Vagina (tissue), 2 donors: ENCODE measurements around the gene PNKD. TPM values are rescaled to one million over a fixed set of nuclear protein-coding genes. Genes with fewer than 3 reads are reported as not detected.
A peak's percentile ranks its signal among the peaks of the same experiment; 100 is the strongest.

Source experiments
- DNase-seq, 2 donors: peaks; one replicate each; pipeline ENCODE4 v3.0.0-alpha.2; 2017; ENCODE audit errors: extremely low spot score in 2 of 2
- H3K27ac ChIP-seq: fragments of 200-600 bp; sonication (generic); one replicate; pipeline ENCODE4 v1.5.1; 2019
- H3K27me3 ChIP-seq: fragments of 200-600 bp; sonication (generic); one replicate; pipeline ENCODE4 v1.5.1; 2019
- H3K36me3 ChIP-seq, 2 donors: fragments of 200-600 bp; sonication (generic); one replicate each; pipeline ENCODE4 v1.5.1; 2017 to 2019
- H3K4me1 ChIP-seq: fragments of 200-600 bp; sonication (generic); one replicate; pipeline ENCODE4 v1.5.1; 2019
- H3K4me3 ChIP-seq, 2 donors: fragments of 200-600 bp; sonication (generic); 1 replicate in 1 of 2; 2 replicates in 1 of 2; pipeline ENCODE4 v1.5.1; 2016 to 2019
- H3K9me3 ChIP-seq: fragments of 200-600 bp; sonication (generic); one replicate; pipeline ENCODE4 v1.5.1; 2019
- POLR2A ChIP-seq, 2 donors: fragments of 450-650 bp; IDR thresholded peaks; one replicate each; pipeline ENCODE4 v1.6.1; 2017; ENCODE audit warnings: antibody characterized with exemption in 2 of 2, mild to moderate bottlenecking in 2 of 2, moderate library complexity in 2 of 2
- POLR2AphosphoS5 ChIP-seq, 2 donors: sonication (generic); formaldehyde crosslinking; IDR thresholded peaks; one replicate each; pipeline ENCODE4 v1.9.0; 2017; ENCODE audit warnings: antibody characterized with exemption in 2 of 2, mild to moderate bottlenecking in 2 of 2, low read depth in 1 of 2; ENCODE audit not compliant: insufficient read depth in 1 of 2
- intact Hi-C: fragments of 100-400 bp; cut with DNase I; formaldehyde crosslinking; loops from one replicate; pipeline ENCODE4 v1.15.1; 2023
- total RNA-seq: library from RNA; depleted of rRNA; stranded (reverse); fragments of >200 nt; gene quantifications from one replicate; pipeline ENCODE4 v1.2.3, GENCODE V29; 2016
- TF ChIP-seq, protein P1 (sequence below), 3 experiments: fragments of 450-650 bp in 2 of 3; fragments of 200-600 bp in 1 of 3; sonication (generic) in 1 of 3; IDR thresholded peaks; one replicate each; pipeline ENCODE4 v1.5.1; 2017 to 2019; ENCODE audit warnings: antibody characterized with exemption in 3 of 3, mild to moderate bottlenecking in 2 of 3, moderate library complexity in 2 of 3

The PNKD gene
- total RNA-seq, 1 donor from 2014 or later, result 28.7 TPM

DNA sequence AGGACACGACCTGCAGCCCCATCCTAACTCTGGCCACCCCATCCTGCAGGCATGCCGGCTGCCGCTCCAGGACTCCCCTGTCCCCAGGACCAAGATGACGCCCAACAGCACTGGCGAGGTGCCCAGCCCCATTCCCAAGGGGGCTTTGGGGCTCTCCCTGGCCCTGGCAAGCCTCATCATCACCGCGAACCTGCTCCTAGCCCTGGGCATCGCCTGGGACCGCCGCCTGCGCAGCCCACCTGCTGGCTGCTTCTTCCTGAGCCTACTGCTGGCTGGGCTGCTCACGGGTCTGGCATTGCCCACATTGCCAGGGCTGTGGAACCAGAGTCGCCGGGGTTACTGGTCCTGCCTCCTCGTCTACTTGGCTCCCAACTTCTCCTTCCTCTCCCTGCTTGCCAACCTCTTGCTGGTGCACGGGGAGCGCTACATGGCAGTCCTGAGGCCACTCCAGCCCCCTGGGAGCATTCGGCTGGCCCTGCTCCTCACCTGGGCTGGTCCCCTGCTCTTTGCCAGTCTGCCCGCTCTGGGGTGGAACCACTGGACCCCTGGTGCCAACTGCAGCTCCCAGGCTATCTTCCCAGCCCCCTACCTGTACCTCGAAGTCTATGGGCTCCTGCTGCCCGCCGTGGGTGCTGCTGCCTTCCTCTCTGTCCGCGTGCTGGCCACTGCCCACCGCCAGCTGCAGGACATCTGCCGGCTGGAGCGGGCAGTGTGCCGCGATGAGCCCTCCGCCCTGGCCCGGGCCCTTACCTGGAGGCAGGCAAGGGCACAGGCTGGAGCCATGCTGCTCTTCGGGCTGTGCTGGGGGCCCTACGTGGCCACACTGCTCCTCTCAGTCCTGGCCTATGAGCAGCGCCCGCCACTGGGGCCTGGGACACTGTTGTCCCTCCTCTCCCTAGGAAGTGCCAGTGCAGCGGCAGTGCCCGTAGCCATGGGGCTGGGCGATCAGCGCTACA lies 7.4 kb upstream of the PNKD start:
- TF ChIP-seq POLR2AphosphoS5 (IDR thresholded peaks at IDR 0.05; ENCODE audit: insufficient read depth in 1 of 2, low read depth in 1 of 2) (no peak), POLR2A (IDR thresholded peaks at IDR 0.05) (no peak)
- TF ChIP-seq, protein P1, sequence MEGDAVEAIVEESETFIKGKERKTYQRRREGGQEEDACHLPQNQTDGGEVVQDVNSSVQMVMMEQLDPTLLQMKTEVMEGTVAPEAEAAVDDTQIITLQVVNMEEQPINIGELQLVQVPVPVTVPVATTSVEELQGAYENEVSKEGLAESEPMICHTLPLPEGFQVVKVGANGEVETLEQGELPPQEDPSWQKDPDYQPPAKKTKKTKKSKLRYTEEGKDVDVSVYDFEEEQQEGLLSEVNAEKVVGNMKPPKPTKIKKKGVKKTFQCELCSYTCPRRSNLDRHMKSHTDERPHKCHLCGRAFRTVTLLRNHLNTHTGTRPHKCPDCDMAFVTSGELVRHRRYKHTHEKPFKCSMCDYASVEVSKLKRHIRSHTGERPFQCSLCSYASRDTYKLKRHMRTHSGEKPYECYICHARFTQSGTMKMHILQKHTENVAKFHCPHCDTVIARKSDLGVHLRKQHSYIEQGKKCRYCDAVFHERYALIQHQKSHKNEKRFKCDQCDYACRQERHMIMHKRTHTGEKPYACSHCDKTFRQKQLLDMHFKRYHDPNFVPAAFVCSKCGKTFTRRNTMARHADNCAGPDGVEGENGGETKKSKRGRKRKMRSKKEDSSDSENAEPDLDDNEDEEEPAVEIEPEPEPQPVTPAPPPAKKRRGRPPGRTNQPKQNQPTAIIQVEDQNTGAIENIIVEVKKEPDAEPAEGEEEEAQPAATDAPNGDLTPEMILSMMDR (IDR thresholded peaks at IDR 0.05), result no peak

DNA sequence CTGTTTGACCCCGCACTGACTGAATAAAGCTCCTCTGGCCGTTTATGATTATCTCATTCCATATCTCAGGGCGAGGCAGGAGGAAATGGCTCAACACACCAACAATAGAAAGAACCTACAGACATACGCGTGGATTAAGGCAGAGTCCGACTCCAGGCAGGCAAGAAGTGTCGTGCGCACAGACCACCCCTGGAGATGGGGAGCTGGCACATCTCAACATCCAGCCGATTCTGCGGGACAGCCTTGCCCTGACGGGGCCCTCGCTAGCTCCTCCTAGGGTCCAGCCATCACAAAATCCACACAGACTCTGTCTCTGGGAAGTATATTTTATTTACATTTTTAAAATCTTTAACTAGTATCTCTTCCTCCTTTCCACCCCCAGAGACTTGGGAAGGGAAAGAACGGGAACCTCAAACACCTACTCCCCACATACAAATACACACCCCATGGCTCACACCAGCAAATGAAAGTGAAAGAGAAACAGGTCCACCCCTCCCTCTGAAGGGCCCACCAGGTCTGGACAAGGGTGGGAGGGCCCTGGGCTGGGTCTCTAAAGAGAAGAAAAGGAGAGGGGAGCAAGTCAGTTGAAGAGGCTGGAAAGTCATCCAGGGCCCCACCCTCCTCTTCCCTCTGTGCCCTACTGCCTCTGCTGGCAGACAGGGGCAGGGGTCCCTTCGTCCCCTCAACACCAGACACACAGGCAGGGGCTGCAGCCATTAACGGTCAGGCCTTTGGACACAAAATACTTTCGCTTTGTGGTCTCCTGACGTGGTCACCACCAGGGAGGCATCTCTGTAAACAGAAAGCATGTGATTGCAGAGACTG lies 6.3 kb upstream of the PNKD start:
- Histone ChIP-seq H3K36me3 (peaks cover 0 to 56% of the 10 kb centered on the region in 2 donors), H3K27me3 (no peaks in the 10 kb centered on the region), H3K4me1 (peaks cover 33% of the 10 kb centered on the region), H3K4me3 (no peak overlapping the region), H3K9me3 (no peaks in the 10 kb centered on the region), H3K27ac (no peak overlapping the region)
- no peak for DNase-seq
- intact Hi-C loops, result no loop called here
- TF ChIP-seq POLR2AphosphoS5 (IDR thresholded peaks at IDR 0.05; ENCODE audit: insufficient read depth in 1 of 2, low read depth in 1 of 2) (no peak), POLR2A (IDR thresholded peaks at IDR 0.05) (no peak)
- TF ChIP-seq, protein P1 (IDR thresholded peaks at IDR 0.05), result no peak

More for the DNA sequence above, 7.4 kb upstream of the PNKD start:
- no peak overlapping the region for H3K4me3 ChIP-seq
- no peaks in the 10 kb centered on the region for H3K27me3 ChIP-seq
- peaks cover 0 to 54% of the 10 kb centered on the region in 2 donors for H3K36me3 ChIP-seq
- H3K9me3 ChIP-seq, result no peaks in the 10 kb centered on the region
- H3K27ac ChIP-seq, result no peak overlapping the region
- peak in 1 of 2 donors; percentile 84 for DNase-seq
- H3K4me1 ChIP-seq, result peaks cover 32% of the 10 kb centered on the region
- intact Hi-C loops, result no loop called here

DNA sequence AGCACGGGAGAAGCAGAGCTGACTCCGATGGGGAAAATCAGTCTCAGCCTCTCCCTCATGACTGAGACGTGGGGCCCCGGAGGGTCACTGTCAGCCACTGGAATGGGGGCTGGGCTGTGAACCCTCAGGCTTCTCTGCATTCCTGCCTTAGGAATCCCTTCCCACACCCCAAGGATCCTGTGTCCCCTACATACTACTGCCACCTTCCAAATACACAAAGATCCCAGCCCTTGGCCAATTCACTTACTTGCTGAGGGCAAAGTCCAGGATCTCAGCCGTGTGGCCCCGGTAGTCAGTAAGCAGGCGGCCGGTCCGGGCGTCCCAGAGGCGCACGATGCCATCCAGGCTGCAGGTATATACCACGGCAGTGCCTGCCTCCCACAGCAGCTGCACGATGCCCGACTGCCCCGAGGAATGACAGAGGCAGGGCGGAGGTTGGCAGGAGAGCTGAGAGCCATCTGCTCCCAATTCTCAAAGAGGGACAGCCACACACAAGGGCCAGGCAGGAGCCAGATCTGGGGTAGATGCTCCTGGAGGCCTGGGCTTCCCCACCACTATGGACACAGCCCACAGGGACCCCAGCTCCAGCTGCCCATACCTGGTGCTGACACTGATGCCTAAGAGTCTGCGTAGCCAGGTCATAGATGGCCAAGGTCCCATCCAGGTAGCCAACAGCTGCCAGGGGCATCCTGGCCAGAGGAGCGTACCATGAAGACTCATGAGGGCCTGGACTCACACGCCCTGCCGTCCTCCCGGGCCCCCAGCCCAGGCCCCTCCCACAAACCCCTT lies 5.4 kb upstream of the PNKD start:
- intact Hi-C loops, result no loop called here
- no peak overlapping the region for H3K4me3 ChIP-seq

DNA sequence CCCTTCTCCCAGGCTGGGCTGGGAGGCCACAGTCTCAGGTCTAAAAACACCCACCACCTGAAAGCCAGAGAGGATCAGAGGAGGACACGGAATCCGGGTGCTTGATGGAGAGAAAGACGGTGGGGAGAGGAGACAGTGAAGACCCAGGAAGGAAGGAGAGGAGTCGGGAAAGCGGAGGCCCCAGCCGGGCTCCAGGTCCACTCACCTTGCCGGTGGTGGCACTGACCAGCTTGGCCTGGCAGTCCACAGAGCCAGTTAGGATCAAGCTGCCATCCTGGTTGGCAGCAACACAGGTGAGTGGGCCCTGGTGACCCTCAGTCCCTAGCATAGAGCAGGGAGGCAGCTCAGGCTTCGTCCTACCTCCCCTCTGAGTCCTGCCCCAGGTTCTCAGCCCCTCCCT lies 4.7 kb upstream of the PNKD start:
- H3K27ac ChIP-seq, result no peak overlapping the region
- H3K27me3 ChIP-seq, result no peaks in the 10 kb centered on the region
- no peak for TF ChIP-seq POLR2AphosphoS5 (IDR thresholded peaks at IDR 0.05; ENCODE audit: insufficient read depth in 1 of 2, low read depth in 1 of 2)
- H3K4me3 ChIP-seq, result no peak overlapping the region
- peaks cover 0 to 56% of the 10 kb centered on the region in 2 donors for H3K36me3 ChIP-seq
- H3K4me1 ChIP-seq, result peaks cover 26% of the 10 kb centered on the region
- no peaks in the 10 kb centered on the region for H3K9me3 ChIP-seq
- intact Hi-C loops, result no loop called here
- peak in 1 of 2 donors; percentile 81 for DNase-seq

More for the DNA sequence above, 5.4 kb upstream of the PNKD start:
- Histone ChIP-seq H3K9me3 (no peaks in the 10 kb centered on the region), H3K4me1 (peaks cover 29% of the 10 kb centered on the region), H3K27ac (no peak overlapping the region), H3K27me3 (no peaks in the 10 kb centered on the region), H3K36me3 (peaks cover 0 to 56% of the 10 kb centered on the region in 2 donors)
- peak in 1 of 2 donors; percentile 79 for DNase-seq
- no peak for TF ChIP-seq POLR2A (IDR thresholded peaks at IDR 0.05)
- TF ChIP-seq POLR2AphosphoS5 (IDR thresholded peaks at IDR 0.05; ENCODE audit: insufficient read depth in 1 of 2, low read depth in 1 of 2), result no peak
- TF ChIP-seq, protein P1 (IDR thresholded peaks at IDR 0.05), result no peak
